CD4-positive, alpha-beta memory T cell (primary cell): ENCODE data around the gene TMEM150B. TPM values are rescaled to one million over a fixed set of nuclear protein-coding genes. Genes with fewer than 3 reads are reported as not detected.

ENCODE experiments used
- CTCF ChIA-PET: fragments of 350-600 bp; sonication (Branson Sonifier 250); formaldehyde crosslinking; loops from one replicate; lab custom pipeline; 2021; ENCODE audit warnings: inconsistent platforms; ENCODE audit not compliant: partially characterized antibody; lab: Charles Lee
- POLR2A ChIA-PET: fragments of 350-600 bp; sonication (Branson Sonifier 250); formaldehyde crosslinking; loops from one replicate; lab custom pipeline; 2021; ENCODE audit not compliant: partially characterized antibody; lab: Charles Lee
- DNase-seq, 5 donors: peaks; one replicate each; pipeline versions ENCODE4 v3.0.0 to v3.0.0-alpha.2; 2020 to 2022; ENCODE audit warnings: mixed read lengths in 1 of 5
- H3K27ac ChIP-seq: one replicate; pipeline ENCODE4 v1.7.0; 2013; ENCODE audit warnings: low read depth, low read length
- H3K27me3 ChIP-seq: 2 replicates; pipeline ENCODE4 v1.7.0; 2013; ENCODE audit warnings: mild to moderate bottlenecking, low read length, moderate library complexity; ENCODE audit not compliant: insufficient read depth
- H3K36me3 ChIP-seq: 2 replicates; pipeline ENCODE4 v1.7.0; 2013; ENCODE audit warnings: mild to moderate bottlenecking, low read length, moderate library complexity; ENCODE audit not compliant: insufficient read depth
- H3K4me1 ChIP-seq: 2 replicates; pipeline ENCODE4 v1.7.0; 2013; ENCODE audit warnings: mild to moderate bottlenecking, low read length, moderate library complexity; ENCODE audit not compliant: insufficient read depth
- H3K4me3 ChIP-seq, 2 donors: one replicate each; pipeline ENCODE4 v1.7.0; 2013; ENCODE audit warnings: low read length in 2 of 2, mild to moderate bottlenecking in 1 of 2
- H3K9me3 ChIP-seq, 2 donors: one replicate each; pipeline ENCODE4 v1.7.0; 2013; ENCODE audit warnings: low read length in 2 of 2, control low read depth in 1 of 2; ENCODE audit not compliant: control insufficient read depth in 1 of 2
- H3K27ac Mint-ChIP-seq, 7 donors: one replicate each; pipeline ENCODE4 v1.8.0; 2020 to 2021; ENCODE audit warnings: mixed read lengths in 7 of 7, mild to moderate bottlenecking in 6 of 7, inconsistent platforms in 3 of 7, moderate library complexity in 3 of 7
- H3K27me3 Mint-ChIP-seq, 2 donors: one replicate each; pipeline ENCODE4 v1.8.0; 2020 to 2021; ENCODE audit warnings: mixed read lengths in 2 of 2
- H3K36me3 Mint-ChIP-seq, 2 donors: one replicate each; pipeline ENCODE4 v1.8.0; 2020 to 2021; ENCODE audit warnings: mixed read lengths in 2 of 2, inconsistent platforms in 1 of 2, mild to moderate bottlenecking in 1 of 2
- H3K4me1 Mint-ChIP-seq, 4 donors: one replicate each; pipeline ENCODE4 v1.8.0; 2020 to 2021; ENCODE audit warnings: mixed read lengths in 4 of 4, mild to moderate bottlenecking in 1 of 4
- H3K4me3 Mint-ChIP-seq, 8 donors: one replicate each; pipeline ENCODE4 v1.8.0; 2020 to 2021; ENCODE audit warnings: mixed read lengths in 8 of 8, mild to moderate bottlenecking in 7 of 8, moderate library complexity in 6 of 8, inconsistent platforms in 3 of 8
- H3K9me3 Mint-ChIP-seq, 8 donors: one replicate each; pipeline ENCODE4 v1.8.0; 2020 to 2021; ENCODE audit warnings: mixed read lengths in 8 of 8, mild to moderate bottlenecking in 5 of 8, inconsistent platforms in 3 of 8, moderate library complexity in 1 of 8
- intact Hi-C: fragments of 100-400 bp; cut with micrococcal nuclease; formaldehyde crosslinking; loops from one replicate; pipeline ENCODE4 v1.15.1; 2023
- polyA plus RNA-seq, 2 donors: library from polyadenylated mRNA; unstranded; fragments of 300-500 nt; fragmentation: Illumina TruSeq; gene quantifications; one replicate each; pipeline ENCODE4 v1.2.3, GENCODE V29; 2021
- total RNA-seq, 2 experiments: library from RNA; stranded (reverse); gene quantifications; one replicate each; pipeline ENCODE4 v1.2.3, GENCODE V29; 2021

The TMEM150B gene
- total and polyA plus RNA-seq, 4 experiments from 2014 or later, result 0.87 to 1.3 TPM; not detected in 2

- peak overlapping the region in 6 of 7 donors; percentile 48 to 94 (median 84) for H3K27ac Mint-ChIP-seq
- no peak overlapping the region for H3K4me3 ChIP-seq
- H3K4me1 ChIP-seq, result peaks cover 33% of the 10 kb centered on the region
- H3K36me3 ChIP-seq, result peaks cover 14% of the 10 kb centered on the region
- H3K36me3 Mint-ChIP-seq, result peaks cover 31 to 47% of the 10 kb centered on the region in 2 donors
- no peaks in the 10 kb centered on the region for H3K27me3 Mint-ChIP-seq
- H3K27ac ChIP-seq, result peak overlapping the region; percentile 36
- H3K9me3 ChIP-seq, result no peaks in the 10 kb centered on the region
- peak in 2 of 5 donors; percentile 12 to 20 for DNase-seq
- H3K4me1 Mint-ChIP-seq, result peaks cover 16 to 32% (median 22%) of the 10 kb centered on the region in 4 donors
- ChIA-PET CTCF (interaction anchor here (0.6 to 1.0 kb wide), 3 partner anchors 22 to 125 kb away, joined by 3 to 5 read pairs (median 3); no protein-coding TSS in a partner anchor), POLR2A (interaction anchor here (0.6 to 8.1 kb wide), 4 partner anchors 19 to 161 kb away, joined by 3 to 199 read pairs (median 4); partner anchors contain the start of genes KMT5C and PPP6R1)
- H3K4me3 Mint-ChIP-seq, result peak overlapping the region in 7 of 8 donors; percentile 13 to 48 (median 43)
- no peaks in the 10 kb centered on the region for H3K27me3 ChIP-seq
- no peaks in the 10 kb centered on the region for H3K9me3 Mint-ChIP-seq
- intact Hi-C loops, result no loop called here
Observed at GRCh38 chr19:55275851-55276719, 49.1 kb downstream of the TMEM150B start.

GRCh38 chr19:55273978-55274707, 51.0 kb downstream of the TMEM150B start:
- peaks cover 5 to 13% (median 9%) of the 10 kb centered on the region in 4 donors for H3K4me1 Mint-ChIP-seq
- no peaks in the 10 kb centered on the region for H3K9me3 Mint-ChIP-seq
- POLR2A ChIA-PET, result interaction anchor here (0.6 to 1.1 kb wide), 3 partner anchors 14 to 115 kb away, joined by 3 read pairs; partner anchors contain the start of gene PPP6R1
- intact Hi-C loops, result no loop called here
- Histone ChIP-seq H3K9me3 (no peaks in the 10 kb centered on the region), H3K27me3 (no peaks in the 10 kb centered on the region), H3K4me3 (no peak overlapping the region), H3K36me3 (peaks cover 23% of the 10 kb centered on the region), H3K4me1 (peaks cover 21% of the 10 kb centered on the region), H3K27ac (no peak overlapping the region)
- no peak overlapping the region for H3K27ac Mint-ChIP-seq
- no peaks in the 10 kb centered on the region for H3K27me3 Mint-ChIP-seq
- CTCF ChIA-PET, result no interaction called here
- H3K36me3 Mint-ChIP-seq, result peaks cover 48 to 49% of the 10 kb centered on the region in 2 donors
- no peak for DNase-seq
- no peak overlapping the region for H3K4me3 Mint-ChIP-seq

GRCh38 chr19:55272142-55272541, 53.0 kb downstream of the TMEM150B start:
- ChIA-PET CTCF (no interaction called here), POLR2A (no interaction called here)
- Mint-ChIP-seq H3K36me3 (peaks cover 48 to 52% of the 10 kb centered on the region in 2 donors), H3K4me3 (no peak overlapping the region), H3K27me3 (no peaks in the 10 kb centered on the region), H3K4me1 (peaks cover 3 to 11% (median 9%) of the 10 kb centered on the region in 4 donors), H3K27ac (peak overlapping the region in 2 of 7 donors; percentile 34 to 53), H3K9me3 (no peaks in the 10 kb centered on the region)
- intact Hi-C loops, result no loop called here
- DNase-seq, result no peak
- Histone ChIP-seq H3K27me3 (no peaks in the 10 kb centered on the region), H3K27ac (no peak overlapping the region), H3K36me3 (peaks cover 23% of the 10 kb centered on the region), H3K4me1 (peaks cover 15% of the 10 kb centered on the region), H3K9me3 (no peaks in the 10 kb centered on the region), H3K4me3 (no peak overlapping the region)

- POLR2A ChIA-PET, result interaction anchor here (2.2 kb wide), 1 partner anchor 11 kb away, joined by 10 read pairs; the partner anchor contains the start of gene PPP6R1
- H3K36me3 Mint-ChIP-seq, result peaks cover 35 to 46% of the 10 kb centered on the region in 2 donors
Observed at GRCh38 chr19:55270172-55270942, 54.8 kb downstream of the TMEM150B start.

GRCh38 chr19:55269299-55269698, 55.8 kb downstream of the TMEM150B start:
- intact Hi-C loops, result no loop called here
- no peaks in the 10 kb centered on the region for H3K4me1 ChIP-seq
- peaks cover 23% of the 10 kb centered on the region for H3K36me3 ChIP-seq
- H3K9me3 ChIP-seq, result no peaks in the 10 kb centered on the region
- DNase-seq, result no peak
- H3K27ac ChIP-seq, result no peak overlapping the region
- H3K27me3 ChIP-seq, result no peaks in the 10 kb centered on the region
- Mint-ChIP-seq H3K4me1 (peaks cover 0 to 10% (median 5%) of the 10 kb centered on the region in 4 donors), H3K4me3 (peak overlapping the region in 1 of 8 donors; percentile 9), H3K27me3 (no peaks in the 10 kb centered on the region), H3K9me3 (peaks cover 0 to 3% (median 0%) of the 10 kb centered on the region in 8 donors), H3K36me3 (peaks cover 31 to 46% of the 10 kb centered on the region in 2 donors), H3K27ac (peak overlapping the region in 1 of 7 donors; percentile 31)
- no peak overlapping the region for H3K4me3 ChIP-seq
- ChIA-PET CTCF (interaction anchor here (2.1 kb wide), 1 partner anchor 234 kb away, joined by 5 read pairs; no protein-coding TSS in a partner anchor), POLR2A (interaction anchor here (2.2 kb wide), 1 partner anchor 10 kb away, joined by 10 read pairs; the partner anchor contains the start of gene PPP6R1)

More at GRCh38 chr19:55270172-55270942, 54.8 kb downstream of the TMEM150B start:
- H3K4me3 Mint-ChIP-seq, result no peak overlapping the region
- Histone ChIP-seq H3K27me3 (no peaks in the 10 kb centered on the region), H3K27ac (no peak overlapping the region), H3K4me3 (no peak overlapping the region), H3K4me1 (no peaks in the 10 kb centered on the region), H3K9me3 (no peaks in the 10 kb centered on the region), H3K36me3 (peaks cover 23% of the 10 kb centered on the region)
- peaks cover 0 to 3% (median 0%) of the 10 kb centered on the region in 8 donors for H3K9me3 Mint-ChIP-seq
- peak overlapping the region in 1 of 7 donors; percentile 5 for H3K27ac Mint-ChIP-seq
- H3K4me1 Mint-ChIP-seq, result peaks cover 0 to 10% (median 5%) of the 10 kb centered on the region in 4 donors
- CTCF ChIA-PET, result interaction anchor here (2.1 kb wide), 1 partner anchor 233 kb away, joined by 5 read pairs; no protein-coding TSS in a partner anchor
- DNase-seq, result no peak
- H3K27me3 Mint-ChIP-seq, result no peaks in the 10 kb centered on the region
- intact Hi-C loops, result no loop called here

- Histone ChIP-seq H3K27me3 (no peaks in the 10 kb centered on the region), H3K9me3 (no peaks in the 10 kb centered on the region), H3K27ac (no peak overlapping the region), H3K4me1 (no peaks in the 10 kb centered on the region), H3K36me3 (peaks cover 9% of the 10 kb centered on the region), H3K4me3 (no peak overlapping the region)
- POLR2A ChIA-PET, result interaction anchor here (1.0 kb wide), 1 partner anchor 11 kb away, joined by 5 read pairs; no protein-coding TSS in a partner anchor
- intact Hi-C loops, result no loop called here
- no peak for DNase-seq
- H3K27ac Mint-ChIP-seq, result no peak overlapping the region
- no peak overlapping the region for H3K4me3 Mint-ChIP-seq
- H3K27me3 Mint-ChIP-seq, result no peaks in the 10 kb centered on the region
- H3K9me3 Mint-ChIP-seq, result peaks cover 0 to 3% (median 0%) of the 10 kb centered on the region in 8 donors
- CTCF ChIA-PET, result no interaction called here
- H3K4me1 Mint-ChIP-seq, result peaks cover 0 to 10% (median 5%) of the 10 kb centered on the region in 4 donors
- H3K36me3 Mint-ChIP-seq, result peaks cover 16 to 39% of the 10 kb centered on the region in 2 donors
Observed at GRCh38 chr19:55266840-55267239, 58.3 kb downstream of the TMEM150B start.
